IMR-90 (cell line): Measurements from ENCODE around the gene HS3ST5. TPM values are rescaled to one million over a fixed set of nuclear protein-coding genes. Genes with fewer than 3 reads are reported as not detected.
A peak's percentile ranks its signal among the peaks of the same experiment; 100 is the strongest.

Source experiments
- ATAC-seq: fragments of 200-7000 bp; cut with Tn5 transposase; 2 replicates; pipeline ENCODE4 v1.9.1; 2020; ENCODE audit warnings: low read depth, mild to moderate bottlenecking, moderate library complexity
- BruUV-seq: library from RNA; stranded (reverse); fragments of 400-500 nt; replicated peaks from 2 replicates; lab custom pipeline; 2021; lab: Mats Ljungman, UMichigan
- CTCF ChIA-PET: fragments of 300-600 bp; formaldehyde crosslinking; extraction: SDS; loops from one replicate; lab custom pipeline; 2021; ENCODE audit warnings: antibody characterized with exemption; lab: Yijun Ruan, JAX
- POLR2A ChIA-PET: fragments of 300-600 bp; sonication (Branson Sonifier 250); formaldehyde crosslinking; loops from one replicate; lab custom pipeline; 2022; ENCODE audit warnings: antibody characterized with exemption; ENCODE audit not compliant: unreplicated experiment; lab: Charles Lee
- DNase-seq: peaks from one replicate; pipeline ENCODE4 v3.0.0; 2013
- H2AFZ ChIP-seq: replicated peaks from 2 replicates; pipeline ENCODE3; 2013; ENCODE audit warnings: low read length, mild to moderate bottlenecking; ENCODE audit not compliant: poor library complexity
- H2AK5ac ChIP-seq: 2 replicates; pipeline ENCODE4 v1.6.1; 2013; ENCODE audit warnings: low read depth, low read length, inconsistent platforms
- H2AK9ac ChIP-seq: replicated peaks from 2 replicates; pipeline ENCODE3; 2013; ENCODE audit warnings: mild to moderate bottlenecking, low read depth, low read length, moderate library complexity; ENCODE audit not compliant: poor library complexity
- H2BK120ac ChIP-seq: 2 replicates; pipeline ENCODE4 v1.6.1; 2013; ENCODE audit warnings: low read depth, low read length, inconsistent platforms
- H2BK15ac ChIP-seq: 3 replicates; pipeline ENCODE4 v1.6.1; 2013; ENCODE audit warnings: low read depth, low read length, inconsistent platforms
- H2BK20ac ChIP-seq: 2 replicates; pipeline ENCODE4 v1.6.1; 2013; ENCODE audit warnings: low read depth, mild to moderate bottlenecking, inconsistent platforms, low read length, moderate library complexity
- H2BK5ac ChIP-seq: 2 replicates; pipeline ENCODE4 v1.6.1; 2013; ENCODE audit warnings: mild to moderate bottlenecking, low read depth, low read length, inconsistent platforms; ENCODE audit not compliant: poor library complexity, severe bottlenecking
- H3K14ac ChIP-seq: replicated peaks from 2 replicates; pipeline ENCODE4 v1.6.1; 2013; ENCODE audit warnings: low read depth, low read length, inconsistent platforms
- H3K18ac ChIP-seq: 2 replicates; pipeline ENCODE4 v1.6.1; 2013; ENCODE audit warnings: low read depth, low read length, control low read depth
- H3K23ac ChIP-seq: 2 replicates; pipeline ENCODE4 v1.6.1; 2013; ENCODE audit warnings: low read depth, low read length, inconsistent platforms
- H3K27ac ChIP-seq: 2 replicates; pipeline ENCODE4 v1.5.1; 2013; ENCODE audit warnings: mild to moderate bottlenecking, control low read depth, low read length; ENCODE audit not compliant: insufficient read depth
- H3K27me3 ChIP-seq: 2 replicates; pipeline ENCODE4 v1.6.1; 2013; ENCODE audit warnings: low read length; ENCODE audit not compliant: control insufficient read depth, insufficient read depth
- H3K36me3 ChIP-seq: 2 replicates; pipeline ENCODE4 v1.6.1; 2013; ENCODE audit warnings: low read length, mixed read lengths; ENCODE audit not compliant: control insufficient read depth, insufficient read depth
- H3K4ac ChIP-seq: 2 replicates; pipeline ENCODE4 v1.6.1; 2013; ENCODE audit warnings: low read depth, low read length, inconsistent platforms
- H3K4me1 ChIP-seq: 2 replicates; pipeline ENCODE4 v1.6.1; 2013; ENCODE audit warnings: low read length, mixed read lengths; ENCODE audit not compliant: control insufficient read depth, insufficient read depth
- H3K4me2 ChIP-seq: 2 replicates; pipeline ENCODE4 v1.6.1; 2013; ENCODE audit warnings: low read depth, mild to moderate bottlenecking, control low read depth, low read length, moderate library complexity
- H3K4me3 ChIP-seq: 2 replicates; pipeline ENCODE4 v1.5.1; 2013; ENCODE audit warnings: low read depth, mild to moderate bottlenecking, control low read depth, low read length, moderate library complexity; ENCODE audit not compliant: insufficient read depth
- H3K56ac ChIP-seq: 2 replicates; pipeline ENCODE4 v1.6.1; 2013; ENCODE audit warnings: low read length, inconsistent platforms; ENCODE audit not compliant: insufficient read depth; ENCODE audit errors: extremely low read depth
- H3K79me1 ChIP-seq, 2 experiments: 2 replicates each; pipeline ENCODE4 v1.6.1; 2013; ENCODE audit warnings: low read length in 2 of 2, inconsistent platforms in 1 of 2, low read depth in 1 of 2
- H3K9ac ChIP-seq: 2 replicates; pipeline ENCODE4 v1.6.1; 2013; ENCODE audit warnings: low read depth, low read length, control low read depth
- H3K9me1 ChIP-seq: 2 replicates; pipeline ENCODE4 v1.6.1; 2013; ENCODE audit warnings: low read length, inconsistent platforms; ENCODE audit not compliant: insufficient read depth
- H3K9me3 ChIP-seq: 2 replicates; pipeline ENCODE4 v1.6.1; 2013; ENCODE audit warnings: low read length; ENCODE audit not compliant: control insufficient read depth, insufficient read depth
- H4K20me1 ChIP-seq: 2 replicates; pipeline ENCODE4 v1.6.1; 2013; ENCODE audit warnings: low read length, inconsistent platforms; ENCODE audit not compliant: insufficient read depth
- H4K5ac ChIP-seq: 2 replicates; pipeline ENCODE4 v1.6.1; 2013; ENCODE audit warnings: mild to moderate bottlenecking, low read depth, low read length, control low read depth
- H4K8ac ChIP-seq, 2 experiments: 2 replicates each; pipeline ENCODE4 v1.6.1; 2013; ENCODE audit warnings: low read depth in 2 of 2, low read length in 2 of 2, control low read depth in 1 of 2, inconsistent platforms in 1 of 2
- H4K91ac ChIP-seq: 2 replicates; pipeline ENCODE4 v1.6.1; 2013; ENCODE audit warnings: low read depth, low read length, inconsistent platforms; ENCODE audit not compliant: insufficient read depth
- POLR2A ChIP-seq: IDR thresholded peaks from 2 replicates; pipeline ENCODE4 v1.6.1; 2012; ENCODE audit warnings: mild to moderate bottlenecking, low read depth, low read length
- WGBS, 2 experiments: methylation state at CpG; one replicate each; pipeline versions ENCODE4 v1.1.5 to v1.1.7; 2013; ENCODE audit warnings: missing lambda C conversion rate in 2 of 2; ENCODE audit not compliant: insufficient read length in 1 of 2; ENCODE audit errors: extremely low coverage in 2 of 2; 5-methylcytosine and 5-hydroxymethylcytosine counted together
- dilution Hi-C: fragments of 300-500 bp; cut with HindIII; formaldehyde crosslinking; loops from one replicate; pipeline ENCODE4 v1.14.3; 2018; ENCODE audit warnings: low sequenced_read_pairs; ENCODE audit not compliant: unreplicated experiment
- in situ Hi-C: fragments of 300-500 bp; cut with MboI; formaldehyde crosslinking; loops from 3 replicates; pipeline ENCODE4 v1.14.3; 2019; ENCODE audit warnings: low sequenced_read_pairs, inconsistent platforms, mixed read lengths
- intact Hi-C: fragments of 100-400 bp; cut with micrococcal nuclease; formaldehyde crosslinking; loops from 2 replicates; pipeline ENCODE4 v1.10.0; 2022
- polyA plus RNA-seq, 3 experiments: library from polyadenylated mRNA; depleted of rRNA; stranded (reverse); fragments of >200 nt; gene quantifications; 2 replicates each; pipeline ENCODE4 v1.2.3, GENCODE V29; 2012; ENCODE audit warnings: low replicate concordance in 1 of 3
- total RNA-seq: library from RNA; depleted of rRNA; stranded (reverse); fragments of >200 nt; gene quantifications from 2 replicates; pipeline ENCODE4 v1.2.3, GENCODE V29; 2012

Gene HS3ST5
- total and polyA plus RNA-seq, 2 of the 4 experiments (the other 2 are of a cell fraction): not detected

DNA sequence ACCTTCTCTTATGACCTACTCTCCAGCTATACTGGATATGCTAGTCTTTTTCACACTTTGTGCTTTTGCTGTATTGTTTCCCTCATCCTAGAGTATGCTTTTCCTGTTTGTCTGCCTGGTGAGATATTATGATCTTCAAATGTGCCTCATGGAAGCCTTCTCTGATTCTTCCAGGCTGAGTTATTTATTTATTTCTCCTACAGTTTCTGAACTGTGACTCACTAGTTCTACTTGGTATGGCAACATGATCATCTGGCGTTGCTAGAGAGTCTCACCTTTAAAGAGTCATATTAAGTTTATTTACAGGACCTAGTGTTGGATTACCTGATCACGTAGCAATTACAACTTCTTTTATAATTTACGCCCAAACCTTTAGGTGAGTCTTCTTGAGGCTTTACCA lies 290.7 kb downstream of the HS3ST5 start:
- intact Hi-C loops: no loop called here
- no peak overlapping the region for H3K4me2 ChIP-seq
- no CpG with 5 or more reads among the region's 3 CpGs for WGBS, 2 experiments

More for the DNA sequence above, 290.7 kb downstream of the HS3ST5 start:
- peak; percentile 49; the same call in 1 of the 2 replicates for ATAC-seq
- Histone ChIP-seq H3K4me3 (no peak overlapping the region), H4K5ac (no peak overlapping the region), H3K9me3 (peaks cover 3% of the 10 kb centered on the region; the same call in 1 of the 2 replicates), H2BK5ac (no peak overlapping the region), H2BK15ac (no peak overlapping the region), H3K23ac (no peak overlapping the region), H3K18ac (no peak overlapping the region), H3K4me1 (peaks cover 8% of the 10 kb centered on the region), H2AK9ac (no peak overlapping the region), H3K79me1 (no peaks in the 10 kb centered on the region), H2BK20ac (no peak overlapping the region), H4K8ac (no peak overlapping the region), H3K27ac (no peak overlapping the region), H3K56ac (no peak overlapping the region), H2AFZ (no peak overlapping the region), H4K20me1 (no peaks in the 10 kb centered on the region), H2BK120ac (no peak overlapping the region), H2AK5ac (no peak overlapping the region), H3K4ac (no peak overlapping the region), H3K9me1 (peaks cover 3% of the 10 kb centered on the region; the same call in 1 of the 2 replicates), H3K14ac (no peak overlapping the region), H4K91ac (no peak overlapping the region), H3K27me3 (no peaks in the 10 kb centered on the region), H3K9ac (no peak overlapping the region), H3K36me3 (no peaks in the 10 kb centered on the region)
- CTCF ChIA-PET: interaction anchor here (1.4 to 1.6 kb wide), 2 partner anchors 9 to 10 kb away, joined by 3 to 5 read pairs; no protein-coding TSS in a partner anchor
- TF ChIP-seq POLR2A: no peak
- dilution Hi-C loops: no loop called here
- in situ Hi-C loops: no loop called here
- BruUV-seq: no TSS peak
- POLR2A ChIA-PET: no interaction called here
- peak; percentile 36 for DNase-seq
